GM18526 (cell line): ENCODE measurements around the gene DESI1.

Experiments
- POLR2A ChIP-seq: IDR thresholded peaks from 3 replicates; pipeline ENCODE4 v1.6.1; 2011; ENCODE audit not compliant: insufficient read length; ENCODE audit errors: extremely low read depth

DESI1 gene

DNA sequence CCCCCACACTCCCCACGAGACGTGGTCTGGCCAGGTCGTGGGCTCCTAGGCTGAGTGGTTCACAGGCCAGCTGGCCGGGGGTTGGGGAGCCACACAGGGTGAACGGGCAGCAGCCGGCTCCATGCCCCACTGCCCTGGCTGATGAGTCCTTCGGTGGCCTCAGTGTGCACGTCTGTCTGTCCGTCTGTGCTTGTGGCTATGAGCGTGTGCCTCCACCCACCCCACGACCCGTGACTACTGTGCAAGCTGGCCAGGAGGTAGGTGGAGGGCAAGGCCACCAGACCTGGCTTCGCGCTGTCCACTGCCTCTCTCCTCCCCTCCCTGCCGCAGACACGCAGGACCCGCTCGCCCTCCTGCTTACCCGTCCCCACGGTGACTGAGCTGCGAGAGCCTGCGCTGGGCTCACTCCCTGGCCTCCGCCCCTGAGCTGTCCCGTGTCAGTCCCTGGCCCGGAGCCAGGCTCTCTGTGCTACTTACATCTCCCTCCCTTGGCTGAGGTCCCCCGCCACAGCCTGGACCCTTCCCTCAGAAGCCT lies 45.9 kb downstream of the DESI1 start:
- no peak for TF ChIP-seq POLR2A

DNA sequence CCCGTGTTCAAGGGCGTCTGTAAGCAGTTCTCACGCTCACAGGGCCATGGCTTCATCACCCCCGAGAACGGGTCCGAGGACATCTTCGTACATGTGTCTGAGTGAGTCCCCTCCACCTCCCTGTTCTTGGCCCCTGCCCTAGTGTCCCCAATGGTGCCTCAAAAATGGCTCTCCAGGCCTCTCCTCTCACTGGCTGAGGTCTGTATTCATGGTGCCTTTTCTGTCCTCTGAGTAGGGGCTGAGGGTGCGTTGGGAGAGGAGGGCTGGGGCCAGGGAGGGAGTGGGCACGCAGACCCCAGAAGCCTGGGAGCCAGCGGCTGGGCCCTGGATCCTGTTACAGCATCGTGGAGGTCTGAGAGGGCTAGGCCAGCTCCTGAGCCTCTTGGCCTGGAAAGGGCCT lies 47.2 kb downstream of the DESI1 start:
- TF ChIP-seq POLR2A: no peak

DNA sequence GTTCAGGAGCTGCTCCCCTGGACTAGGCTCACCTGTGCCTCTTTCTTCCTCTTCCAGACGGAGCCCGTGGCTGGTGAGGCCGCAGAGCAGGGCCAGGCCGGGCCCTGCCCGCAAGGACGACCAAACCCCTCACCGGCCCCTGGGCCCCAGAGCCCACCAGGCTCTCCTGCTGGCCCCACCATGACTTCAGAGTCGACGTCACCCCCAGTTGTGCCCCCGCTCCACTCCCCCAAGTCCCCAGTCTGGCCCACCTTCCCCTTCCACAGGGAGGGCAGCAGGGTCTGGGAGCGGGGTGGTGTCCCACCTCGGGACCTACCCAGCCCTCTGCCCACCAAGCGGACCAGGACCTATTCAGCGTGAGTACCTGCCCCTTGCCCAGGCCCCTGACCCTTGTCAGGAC lies 49.1 kb downstream of the DESI1 start:
- no peak for TF ChIP-seq POLR2A

DNA sequence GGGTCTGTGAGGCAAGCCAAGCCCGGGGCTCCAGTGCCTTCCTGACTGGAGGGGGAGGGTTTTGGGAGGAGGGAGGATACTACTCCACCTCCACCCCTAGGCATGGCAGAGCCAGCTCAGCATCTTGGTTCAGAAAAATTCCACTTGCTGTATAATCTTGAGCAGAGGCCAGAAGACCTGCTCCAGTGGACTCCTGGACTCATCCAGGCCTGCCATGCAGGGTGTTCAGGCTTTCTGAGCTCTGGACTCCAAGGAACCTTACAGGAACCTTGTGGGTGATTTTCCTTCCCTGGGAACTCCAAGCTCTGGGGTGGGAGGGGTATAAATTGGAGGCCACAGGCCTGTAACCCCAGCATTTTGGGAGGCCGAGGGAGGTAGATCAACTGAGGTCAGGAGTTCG lies 50.6 kb downstream of the DESI1 start:
- no peak for TF ChIP-seq POLR2A

DNA sequence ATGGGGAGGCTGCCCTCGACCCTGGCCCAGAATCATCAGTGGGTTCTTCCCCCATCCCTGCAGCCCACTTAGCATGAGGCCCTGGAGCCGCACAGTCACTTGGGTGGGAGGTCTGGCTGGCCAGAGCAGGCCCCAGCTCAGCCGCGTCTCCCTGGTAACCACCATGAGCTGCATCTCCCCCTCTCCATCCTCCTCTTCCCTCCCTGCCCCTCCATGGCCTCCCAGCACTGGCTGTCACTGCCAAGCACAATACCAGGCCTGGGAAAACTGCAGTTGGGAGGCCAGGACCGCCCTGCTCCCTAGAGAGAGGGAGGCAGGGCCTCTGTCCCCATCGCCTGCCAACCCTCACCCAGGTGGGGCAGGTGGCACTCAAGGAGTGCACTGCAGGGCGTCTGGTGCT lies 52.0 kb downstream of the DESI1 start:
- TF ChIP-seq POLR2A: no peak

DNA sequence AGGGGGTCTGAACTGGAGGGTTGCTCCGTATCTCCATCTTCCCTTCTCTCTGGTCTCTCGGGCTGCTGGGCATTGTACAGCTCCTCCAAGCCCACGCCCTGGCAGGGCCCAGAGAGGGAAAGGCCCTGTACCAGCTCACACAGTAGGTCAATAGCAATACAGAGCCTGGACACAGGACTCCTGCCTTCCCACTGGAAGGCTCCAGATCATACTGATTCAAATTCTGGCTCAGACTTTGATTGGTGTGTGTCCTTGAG lies 53.4 kb downstream of the DESI1 start:
- no peak for TF ChIP-seq POLR2A

DNA sequence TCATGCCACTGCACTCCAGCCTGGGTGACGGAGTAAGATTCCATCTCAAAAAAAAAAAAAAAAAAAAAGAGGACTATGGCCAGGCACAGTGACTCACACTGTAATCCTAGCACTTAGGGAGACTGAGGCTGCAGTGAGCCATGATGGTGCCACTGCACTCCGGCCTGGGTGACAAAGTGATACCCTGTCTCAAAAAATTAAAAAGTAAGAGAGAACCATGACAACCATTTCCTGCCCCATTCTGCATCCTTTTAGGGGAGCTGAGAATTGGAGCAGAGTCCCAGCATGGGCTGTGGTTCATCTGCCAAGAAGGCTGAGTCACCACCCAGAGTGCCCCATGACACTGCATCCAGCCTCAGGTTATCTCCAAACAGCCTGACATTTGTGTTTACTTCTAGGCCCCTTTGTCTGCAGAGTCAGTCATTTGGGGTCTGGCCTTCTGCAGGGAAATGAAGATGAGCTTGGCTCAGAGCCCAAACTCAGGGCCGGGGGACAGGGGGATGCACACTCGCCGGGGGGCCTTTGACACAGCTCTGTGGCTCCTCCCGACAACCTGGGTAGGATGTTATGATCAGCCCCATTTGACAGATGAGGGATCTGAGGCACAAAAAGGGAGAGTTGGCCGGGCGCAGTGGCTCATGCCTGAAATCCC lies 55.3 kb downstream of the DESI1 start:
- TF ChIP-seq POLR2A: no peak

DNA sequence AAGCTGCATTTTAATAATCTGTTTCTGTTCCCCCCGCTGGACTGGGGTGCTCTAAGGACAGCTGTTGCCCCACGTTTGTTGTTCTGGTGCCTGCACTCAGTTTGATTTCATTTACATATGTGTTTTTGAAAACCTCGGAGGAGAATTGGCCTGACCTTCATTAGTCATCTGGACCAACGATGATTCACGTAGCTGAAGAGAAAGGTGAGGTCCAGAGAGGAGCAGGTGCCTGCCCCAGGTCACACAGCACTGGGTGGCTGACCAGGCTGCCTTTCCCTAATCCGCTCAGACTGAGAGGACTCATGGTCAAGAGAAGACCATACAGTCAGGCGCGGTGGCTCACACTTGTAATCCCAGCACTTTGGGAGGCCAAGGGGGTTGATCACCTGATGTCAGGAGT lies 56.3 kb downstream of the DESI1 start:
- TF ChIP-seq POLR2A: no peak

DNA sequence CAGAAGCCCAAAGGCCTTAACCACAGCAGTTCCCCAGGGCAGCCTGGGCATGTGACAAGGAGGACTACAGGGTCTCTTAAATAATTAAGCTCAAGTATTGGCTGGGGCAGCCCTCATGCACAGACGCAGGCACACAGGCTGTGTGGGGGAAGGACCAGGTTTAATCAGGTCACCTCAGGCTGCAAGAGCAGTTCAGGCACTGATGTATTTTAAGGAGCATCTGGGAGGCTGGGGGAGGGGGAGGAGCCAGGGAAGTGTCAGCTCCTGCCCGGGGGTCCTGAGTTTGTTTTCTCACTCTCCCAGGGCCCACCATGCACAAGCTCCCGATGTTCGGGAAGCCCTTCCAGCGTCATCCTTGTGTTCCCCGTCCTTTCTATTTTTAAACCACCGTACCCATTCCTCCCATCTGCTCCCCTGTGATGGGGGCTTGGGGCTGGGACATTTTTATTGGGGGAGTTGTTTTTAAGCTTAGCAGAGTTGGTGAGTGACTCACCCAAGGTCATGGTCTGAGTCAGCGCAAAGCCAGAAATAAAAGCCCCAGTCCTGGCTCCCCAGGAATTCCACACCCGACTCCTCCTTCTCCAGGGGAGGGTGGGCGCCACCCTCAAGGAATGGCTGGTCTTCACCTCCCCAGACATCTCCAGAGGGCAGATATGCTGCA lies 57.7 kb downstream of the DESI1 start:
- no peak for TF ChIP-seq POLR2A

DNA sequence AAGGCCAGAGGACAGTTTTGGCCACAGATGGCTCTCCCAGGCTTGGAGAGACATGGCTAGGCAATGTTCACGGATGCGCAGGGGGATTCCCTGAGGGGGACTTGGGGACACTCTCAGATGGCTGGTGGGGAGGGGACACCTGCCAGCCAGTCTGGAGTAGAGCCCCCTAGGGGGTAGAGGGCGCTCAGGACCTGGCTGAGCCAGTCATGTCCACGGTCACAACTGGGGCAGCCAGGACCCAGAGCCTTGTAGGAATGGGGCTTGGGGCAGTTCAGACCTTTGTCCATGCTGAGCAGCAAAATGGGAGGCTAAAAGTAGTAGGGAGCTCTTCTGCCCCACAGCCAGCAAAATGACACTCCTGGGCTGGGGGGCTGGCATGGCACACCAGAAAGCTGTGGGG lies 58.4 kb downstream of the DESI1 start:
- no peak for TF ChIP-seq POLR2A

DNA sequence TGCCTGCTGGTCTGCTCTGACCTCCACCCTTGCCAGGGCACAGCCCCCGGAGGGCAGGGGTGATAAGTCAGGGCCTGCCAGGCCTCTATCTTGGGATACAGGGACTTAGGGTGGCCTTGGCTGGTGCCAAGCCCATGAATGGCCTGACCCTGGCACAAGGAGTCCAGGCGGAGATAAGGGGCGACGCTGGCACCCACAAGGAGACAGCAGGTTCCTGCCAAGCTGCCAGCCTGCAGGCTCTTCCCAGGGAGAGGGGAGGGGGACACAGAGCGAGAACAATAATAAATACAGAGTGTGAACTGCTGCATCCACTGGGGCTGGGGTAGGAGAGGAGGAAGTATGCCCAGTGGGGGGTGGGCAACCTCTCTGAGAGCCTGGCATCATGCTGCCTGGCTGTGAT lies 59.1 kb downstream of the DESI1 start:
- TF ChIP-seq POLR2A: no peak

DNA sequence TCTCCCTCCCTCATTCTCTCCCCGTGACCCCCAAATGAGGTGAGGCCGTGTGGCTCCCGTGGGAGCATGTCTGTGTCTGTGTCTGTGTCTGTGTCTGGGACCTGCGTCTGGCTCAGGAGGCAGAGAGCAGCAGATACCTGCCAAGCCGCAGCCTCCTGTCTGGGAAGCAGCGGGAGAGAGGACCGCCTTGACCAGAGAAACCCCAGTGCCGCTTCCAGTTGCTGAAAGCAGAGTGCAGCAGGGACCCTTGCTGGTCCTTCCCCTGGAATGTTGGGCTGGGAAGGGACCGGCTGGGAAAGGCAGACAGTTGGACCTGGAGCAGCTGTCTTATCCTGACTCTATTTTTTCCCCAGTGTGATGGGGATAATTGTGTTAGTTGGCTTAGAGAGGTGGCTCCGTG lies 59.5 kb downstream of the DESI1 start:
- no peak for TF ChIP-seq POLR2A

DNA sequence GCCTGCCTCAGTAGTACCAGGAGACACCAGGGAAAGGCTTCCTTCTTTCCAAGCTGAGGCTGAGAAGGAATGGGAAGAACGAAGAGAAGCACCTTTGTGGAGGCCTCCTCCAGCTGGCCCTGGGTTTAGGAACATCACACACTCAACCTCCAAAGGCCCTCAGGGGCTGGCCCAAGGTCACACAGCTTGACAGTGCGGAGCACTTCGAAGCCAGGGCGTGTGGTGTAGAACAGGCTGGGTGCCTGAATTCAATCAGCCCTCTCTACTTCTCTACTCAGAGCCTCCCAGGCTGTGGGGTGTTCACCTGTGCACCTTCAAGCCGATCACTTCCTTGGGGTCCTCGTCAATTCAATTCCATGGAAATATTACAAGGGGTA lies 60.8 kb downstream of the DESI1 start:
- no peak for TF ChIP-seq POLR2A

DNA sequence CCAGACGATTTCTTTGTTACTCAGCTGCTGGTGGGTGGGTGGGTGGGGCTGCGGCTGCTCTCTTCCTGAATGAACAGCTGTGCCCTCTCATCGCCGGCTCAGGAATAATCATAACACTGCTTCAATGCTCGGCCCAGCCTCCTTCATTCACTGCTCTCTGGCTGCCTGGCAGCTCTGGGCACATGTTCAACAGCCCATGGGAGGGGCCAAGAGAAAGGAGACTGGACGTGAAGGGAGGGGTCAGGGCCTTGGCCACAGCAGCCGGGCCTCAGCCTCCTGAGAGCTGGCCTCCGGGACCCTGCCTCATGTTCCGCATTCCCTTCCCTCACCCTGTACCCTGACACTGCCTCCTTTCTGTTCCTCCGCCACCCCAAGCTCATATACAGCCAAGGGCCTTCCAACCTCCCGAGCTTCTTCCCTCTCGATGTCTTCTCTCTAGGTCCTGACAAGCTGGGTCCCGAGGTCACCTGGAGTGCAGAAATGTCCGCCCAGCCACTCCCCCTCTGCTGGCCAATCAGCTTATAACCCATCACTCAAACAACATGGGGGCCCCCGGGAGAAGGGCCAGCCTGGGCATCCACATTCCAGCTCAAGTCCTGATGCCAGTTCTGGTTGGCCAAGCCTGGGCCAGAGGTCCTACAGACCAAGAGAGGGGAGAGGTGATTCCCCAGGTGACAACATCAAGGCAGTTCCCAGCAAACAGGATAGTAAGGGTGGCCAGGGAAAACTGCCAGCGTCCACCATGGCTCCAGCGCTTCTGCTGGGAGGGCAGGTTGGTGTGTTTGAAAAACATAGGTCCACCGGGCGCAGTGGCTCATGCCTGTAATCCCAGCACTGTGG lies 63.2 kb downstream of the DESI1 start:
- TF ChIP-seq POLR2A: no peak

DNA sequence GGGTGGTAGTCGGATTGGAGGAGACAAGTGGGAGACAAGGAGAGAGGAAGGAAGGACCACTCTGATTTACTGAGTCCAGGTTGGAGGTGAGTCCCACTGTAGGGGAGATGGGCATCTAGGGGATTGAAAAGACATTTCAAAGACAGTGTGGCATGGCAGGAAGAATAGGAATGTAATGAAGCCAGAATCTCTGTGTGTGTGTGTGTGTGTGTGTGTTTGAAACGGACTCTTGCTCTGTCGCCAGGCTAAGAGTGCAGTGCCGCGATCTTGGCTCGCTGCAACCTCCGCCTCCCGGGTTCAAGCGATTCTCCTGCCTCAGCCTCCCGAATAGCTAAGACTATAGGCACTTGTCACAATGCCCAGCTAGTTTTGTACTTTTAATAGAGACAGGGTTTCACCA lies 64.3 kb downstream of the DESI1 start:
- no peak for TF ChIP-seq POLR2A

DNA sequence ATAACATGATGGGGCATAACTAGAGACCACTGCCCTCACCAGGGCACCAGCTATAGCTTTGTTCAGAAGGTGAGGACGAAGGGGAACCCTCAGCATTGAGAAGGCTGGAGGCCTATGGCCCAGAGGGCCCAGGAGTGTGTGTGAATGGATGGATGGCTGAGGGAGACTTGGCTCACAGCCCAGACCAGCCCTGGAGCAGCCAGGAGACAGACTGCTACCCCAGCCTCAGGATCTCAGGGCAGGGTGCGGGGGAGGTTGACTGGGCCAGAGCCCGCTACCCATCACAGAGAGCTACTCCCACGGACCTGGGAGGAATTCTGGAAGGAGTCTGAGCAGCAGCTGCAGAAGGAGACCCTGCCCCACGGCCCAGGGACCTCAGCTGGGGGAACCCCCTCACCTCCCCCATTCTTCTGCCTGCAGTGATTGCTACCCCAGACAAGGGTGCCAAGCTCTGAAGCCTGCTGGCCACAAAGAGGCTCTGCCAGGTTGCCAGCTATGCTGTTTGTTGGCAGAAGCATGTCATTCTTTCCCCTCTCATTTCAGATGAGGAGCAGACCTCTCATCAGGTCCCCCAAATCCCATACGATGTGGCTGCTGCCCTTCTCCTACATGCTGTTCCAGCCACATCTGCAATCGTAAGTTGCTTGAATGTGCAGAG lies 65.4 kb downstream of the DESI1 start:
- TF ChIP-seq POLR2A: no peak

DNA sequence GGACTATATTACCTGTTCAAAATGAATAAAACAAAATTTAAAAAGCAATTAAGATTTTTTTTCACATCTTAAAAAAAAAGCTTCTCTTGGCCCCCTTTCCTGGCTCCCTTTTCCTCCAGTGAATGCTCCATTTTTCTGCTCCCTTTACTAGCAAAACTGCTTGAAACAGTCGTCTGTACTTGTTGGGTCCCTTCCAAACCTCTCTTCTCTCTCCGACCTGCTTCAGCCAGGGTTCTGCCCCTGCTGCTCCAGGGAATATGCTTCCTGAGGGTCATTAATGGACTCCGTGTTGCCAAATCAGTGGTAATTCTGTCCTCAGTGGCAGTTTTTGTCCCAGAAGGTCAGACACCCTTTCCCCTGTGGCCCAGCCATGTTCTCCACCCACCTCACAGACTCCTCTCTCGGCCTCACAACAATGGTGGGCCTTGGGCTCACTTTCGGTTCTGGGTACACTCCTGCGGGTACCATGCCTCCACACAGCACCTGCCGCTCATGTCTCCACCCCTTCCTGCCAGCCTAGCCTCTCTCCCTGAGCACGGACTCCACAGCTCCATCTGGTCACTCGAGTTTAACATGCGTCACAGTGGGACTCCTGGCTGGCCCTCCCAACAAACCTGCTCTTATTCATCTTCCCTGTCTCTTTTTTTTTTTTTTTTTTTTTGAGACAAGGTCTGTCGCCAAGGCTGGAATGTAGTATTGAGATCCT lies 68.8 kb downstream of the DESI1 start:
- TF ChIP-seq POLR2A: no peak
